HepG2 (cell line): ENCODE data around the gene SYMPK. TPM values are rescaled to one million over a fixed set of nuclear protein-coding genes. Genes with fewer than 3 reads are reported as not detected.
A peak's percentile ranks its signal among the peaks of the same experiment; 100 is the strongest.

Source experiments
- AGO2 ChIP-seq: fragments of 200-400 bp; formaldehyde crosslinking; optimal IDR thresholded peaks from 2 replicates; pipeline ENCODE3; 2017; ENCODE audit warnings: mild to moderate bottlenecking, low read depth, low read length, moderate library complexity
- ARID3A ChIP-seq: IDR thresholded peaks from 2 replicates; pipeline ENCODE4 v1.6.1; 2012; ENCODE audit warnings: low read depth, low read length, improper control_type of control experiment
- BRCA1 ChIP-seq: sonication (generic); formaldehyde crosslinking; IDR thresholded peaks from 2 replicates; pipeline ENCODE4 v1.4.0; 2020; ENCODE audit warnings: missing genetic modification reagents
- CENPX ChIP-seq: sonication (generic); formaldehyde crosslinking; IDR thresholded peaks from 2 replicates; pipeline ENCODE4 v1.9.0; 2021; ENCODE audit warnings: mild to moderate bottlenecking, missing genetic modification reagents, moderate library complexity
- MYC ChIP-seq: sonication (generic); formaldehyde crosslinking; IDR thresholded peaks from 2 replicates; pipeline ENCODE4 v1.9.0; 2021; ENCODE audit warnings: missing genetic modification reagents, borderline replicate concordance
- POLR2AphosphoS2 ChIP-seq: IDR thresholded peaks from 2 replicates; pipeline ENCODE4 v1.6.1; 2011; ENCODE audit warnings: low read depth, low read length, improper control_type of control experiment
- RBM22 ChIP-seq: fragments of 200-400 bp; formaldehyde crosslinking; optimal IDR thresholded peaks from 2 replicates; pipeline ENCODE3; 2017; ENCODE audit warnings: mild to moderate bottlenecking, low read length, moderate library complexity
- RFXANK ChIP-seq: IDR thresholded peaks from 2 replicates; pipeline ENCODE4 v1.6.1; 2016
- SAP130 ChIP-seq: IDR thresholded peaks from 2 replicates; pipeline ENCODE4 v1.6.1; 2016; ENCODE audit warnings: low read depth
- SIN3B ChIP-seq: fragments of 150-350 bp; IDR thresholded peaks from 2 replicates; pipeline ENCODE4 v1.6.1; 2014; ENCODE audit warnings: low read length
- TERF1 ChIP-seq: sonication (generic); formaldehyde crosslinking; IDR thresholded peaks from 2 replicates; pipeline ENCODE4 v1.8.0; 2022; ENCODE audit warnings: mild to moderate bottlenecking, missing genetic modification reagents, moderate library complexity
- ZBTB20 ChIP-seq: sonication (generic); formaldehyde crosslinking; IDR thresholded peaks from 2 replicates; pipeline ENCODE4 v1.8.1; 2023; ENCODE audit warnings: missing genetic modification reagents, low read depth, mild to moderate bottlenecking, borderline replicate concordance
- ZBTB25 ChIP-seq: IDR thresholded peaks from 2 replicates; pipeline ENCODE4 v1.6.1; 2018; ENCODE audit warnings: missing genetic modification reagents
- ZBTB33 ChIP-seq: sonication (generic); formaldehyde crosslinking; IDR thresholded peaks from 2 replicates; pipeline ENCODE4 v1.4.0; 2020; ENCODE audit warnings: missing genetic modification reagents
- ZFP91 ChIP-seq: sonication (generic); formaldehyde crosslinking; IDR thresholded peaks from 2 replicates; pipeline ENCODE4 v1.9.0; 2022; ENCODE audit warnings: missing genetic modification reagents, mild to moderate bottlenecking, borderline replicate concordance
- ZKSCAN1 ChIP-seq: fragments of 150-350 bp; IDR thresholded peaks from 2 replicates; pipeline ENCODE4 v1.6.1; 2014; ENCODE audit warnings: low read length
- ZNF274 ChIP-seq: sonication (generic); formaldehyde crosslinking; IDR thresholded peaks from 2 replicates; pipeline ENCODE4 v1.5.1; 2020; ENCODE audit warnings: mild to moderate bottlenecking, missing genetic modification reagents
- ZNF430 ChIP-seq: sonication (generic); formaldehyde crosslinking; IDR thresholded peaks from 2 replicates; pipeline ENCODE4 v1.9.0; 2021; ENCODE audit warnings: mild to moderate bottlenecking, missing genetic modification reagents
- ZNF446 ChIP-seq: sonication (generic); formaldehyde crosslinking; IDR thresholded peaks from 2 replicates; pipeline ENCODE4 v1.5.0; 2020; ENCODE audit warnings: mild to moderate bottlenecking, missing genetic modification reagents
- ZNF556 ChIP-seq: sonication (generic); formaldehyde crosslinking; IDR thresholded peaks from 2 replicates; pipeline ENCODE4 v1.4.0; 2020; ENCODE audit warnings: mild to moderate bottlenecking, missing genetic modification reagents, borderline replicate concordance
- ZNF768 ChIP-seq: sonication (generic); formaldehyde crosslinking; IDR thresholded peaks from 2 replicates; pipeline ENCODE4 v1.4.0; 2020; ENCODE audit warnings: missing genetic modification reagents
- ZNF879 ChIP-seq: sonication (generic); formaldehyde crosslinking; IDR thresholded peaks from 2 replicates; pipeline ENCODE4 v1.8.1; 2023; ENCODE audit warnings: missing genetic modification reagents
- ZSCAN31 ChIP-seq: sonication (generic); formaldehyde crosslinking; IDR thresholded peaks from 2 replicates; pipeline ENCODE4 v1.5.0; 2020; ENCODE audit warnings: low read depth, mild to moderate bottlenecking, missing genetic modification reagents
- polyA plus RNA-seq, 8 experiments: library from polyadenylated mRNA; depleted of rRNA in 3 of 8; stranded (reverse) in 7 of 8; unstranded in 1 of 8; fragments of >200 nt; fragmentation: Illumina TruSeq in 4 of 8; extraction: Trizol in 4 of 8; gene quantifications; 2 replicates each; pipeline versions ENCODE4 v1.2.1 to v1.2.3, GENCODE V29; 2011 to 2016; ENCODE audit warnings: low read depth in 4 of 8, missing spikeins in 1 of 8, mixed read lengths in 1 of 8; ENCODE audit not compliant: insufficient read depth in 1 of 8
- total RNA-seq, 5 experiments: library from RNA; depleted of rRNA; stranded (reverse); fragments of >200 nt; fragmentation: Illumina TruSeq; extraction: Trizol; gene quantifications; 2 replicates each; pipeline ENCODE4 v1.2.3, GENCODE V29; 2016; ENCODE audit warnings: low read depth in 1 of 5

The SYMPK gene
- total and polyA plus RNA-seq, 2 of the 13 experiments (the other 11 are each of a cell fraction or from before 2014, with no cell fraction given), result 21.9 to 55.7 TPM

- TF ChIP-seq ZKSCAN1 (no peak), ZBTB20 (CRISPR knock-in tag) (no peak), SIN3B (no peak), ZNF430 (CRISPR knock-in tag) (no peak), AGO2 (peak; percentile 92), POLR2AphosphoS2 (no peak), RFXANK (CRISPR knock-in tag) (no peak), MYC (CRISPR knock-in tag) (no peak), ZFP91 (peak; percentile 32), ZNF446 (CRISPR knock-in tag) (no peak; the same call in 1 of the 2 replicates), ZNF879 (0 out of 2 replicates have a peak, but pooled peaks have one; percentile 5), ZNF274 (CRISPR knock-in tag) (no peak), ZBTB33 (CRISPR knock-in tag) (no peak), ZNF768 (no peak), CENPX (CRISPR knock-in tag) (no peak), ZNF556 (CRISPR knock-in tag) (no peak; the same call in 1 of the 2 replicates), ZSCAN31 (no peak), SAP130 (CRISPR knock-in tag) (peak; percentile 45), TERF1 (CRISPR knock-in tag) (no peak), BRCA1 (CRISPR knock-in tag) (no peak), ZBTB25 (no peak), RBM22 (no peak), ARID3A (no peak)
Observed at GRCh38 chr19:45884682-45885555, 22.0 kb upstream of the SYMPK start (continued).
